Heart left ventricle (tissue), 16 donors: ENCODE results near the gene TLK1. TPM values are rescaled to one million over a fixed set of nuclear protein-coding genes. Genes with fewer than 3 reads are reported as not detected.

Experiments used
- ATAC-seq, 4 donors: fragments of 200-7000 bp; cut with Tn5 transposase; one replicate each; pipeline ENCODE4 v1.9.1; 2020 to 2022; ENCODE audit warnings: moderate library complexity in 4 of 4, mild to moderate bottlenecking in 3 of 4, moderate number of reproducible peaks in 1 of 4
- DNase-seq, 5 donors: peaks; one replicate each; pipeline ENCODE4 v3.0.0-alpha.2; 2020
- H3K27ac ChIP-seq, 12 donors: fragments of 200-600 bp; sonication (generic) in 4 of 12; one replicate each; pipeline versions ENCODE4 v1.5.0 to v1.8.0; 2016 to 2022; ENCODE audit warnings: mild to moderate bottlenecking in 2 of 12
- H3K27me3 ChIP-seq, 9 donors: fragments of 200-600 bp; sonication (generic) in 2 of 9; one replicate each; pipeline versions ENCODE4 v1.5.1 to v1.8.0; 2016 to 2022; ENCODE audit warnings: mild to moderate bottlenecking in 3 of 9
- H3K36me3 ChIP-seq, 9 donors: fragments of 200-600 bp; sonication (generic) in 2 of 9; one replicate each; pipeline versions ENCODE4 v1.5.0 to v1.8.0; 2018 to 2022; ENCODE audit warnings: mild to moderate bottlenecking in 2 of 9
- H3K4me1 ChIP-seq, 12 donors: fragments of 200-600 bp; sonication (generic) in 4 of 12; one replicate each; pipeline versions ENCODE4 v1.5.0 to v1.8.0; 2016 to 2022; ENCODE audit warnings: mild to moderate bottlenecking in 3 of 12
- H3K4me3 ChIP-seq, 12 donors: fragments of 200-600 bp; sonication (generic) in 4 of 12; one replicate each; pipeline versions ENCODE4 v1.5.0 to v1.8.0; 2017 to 2022; ENCODE audit warnings: mild to moderate bottlenecking in 9 of 12, moderate library complexity in 4 of 12
- H3K9me3 ChIP-seq, 12 donors: fragments of 200-600 bp; sonication (generic) in 4 of 12; one replicate each; pipeline versions ENCODE4 v1.5.0 to v1.8.0; 2016 to 2022; ENCODE audit warnings: mild to moderate bottlenecking in 1 of 12
- POLR2A ChIP-seq, 2 donors: fragments of 450-650 bp; IDR thresholded peaks; one replicate each; pipeline ENCODE4 v1.6.1; 2017; ENCODE audit warnings: antibody characterized with exemption in 2 of 2, mild to moderate bottlenecking in 2 of 2, moderate library complexity in 2 of 2
- WGBS, 4 donors: extraction: QIAGEN DNeasy Blood & Tissue Kit in 2 of 4; methylation state at CpG; one replicate each; pipeline versions ENCODE4 v1.1.5 to v1.1.7; 2013 to 2018; 5-methylcytosine and 5-hydroxymethylcytosine counted together
- intact Hi-C, 10 donors: fragments of 100-400 bp; cut with DNase I; formaldehyde crosslinking; loops; one replicate each; pipeline versions ENCODE4 v1.11.1 to v1.14.2; 2022
- polyA plus RNA-seq, 2 donors: library from polyadenylated mRNA; stranded (reverse); fragments of 200-250 nt; gene quantifications; one replicate each; pipeline ENCODE4 v1.2.3, GENCODE V29; 2013
- total RNA-seq, 9 donors: library from RNA; depleted of rRNA in 2 of 9; stranded (reverse); fragments of >200 nt in 2 of 9; fragmentation: NEBNext Ultra II Directional in 3 of 9; extraction: Animal tissue kit (Norgen Biotek cat#: 25700) in 3 of 9; gene quantifications; one replicate each; pipeline versions ENCODE4 v1.1.0 to v1.2.4, GENCODE V29; 2016 to 2023
- TF ChIP-seq, protein P1 (sequence below), 12 donors: fragments of 200-600 bp; sonication (generic) in 4 of 12; IDR thresholded peaks; one replicate each; pipeline versions ENCODE4 v1.5.0 to v1.8.0; 2018 to 2022; ENCODE audit warnings: antibody characterized with exemption in 12 of 12, mild to moderate bottlenecking in 5 of 12
- donor health status: ischemic (EF 13 %, LVEDD 7.1; RV severe dilation, severe dysfunction).
- donor health status: healthy with polysubstance abuse.
- donor health status: DM: no; HTN: yes; CAD: no.
- donor health status: DM: no; HTN: no; CAD: no.
- donor health status: ischemic (EF 25% LVEDD 6.9; RV normal size, moderate dysfunction).
- donor health status: ischemic (EF 25% LVEDD 5.7; RV mildly dilated, moderate dysfunction).
- donor health status: healthy.
- donor health status: DM: yes; HTN: yes; CAD: no.
- donor health status: ischemic (EF 35%, LVEDD 5.7; RV mildly dilated, moderate dysfunction).
- donor health status: nonischemic (EF 11% LVEDD 7.7; RV severe dilation, severe dysfunction).
- donor health status: DM: yes; HTN: yes; CAD: no.
- donor health status: PGD.
- donor health status: ischemic (EF 29% LVEDD 5.4; RV normal size, mild dysfunction).
- donor health status: nonischemic (EF 23%, LVEDD 6.1; RV moderate dilation, normal function).

TLK1 gene
- total and polyA plus RNA-seq, 11 donors, result 7.2 to 41.4 (median 26.8) TPM

DNA sequence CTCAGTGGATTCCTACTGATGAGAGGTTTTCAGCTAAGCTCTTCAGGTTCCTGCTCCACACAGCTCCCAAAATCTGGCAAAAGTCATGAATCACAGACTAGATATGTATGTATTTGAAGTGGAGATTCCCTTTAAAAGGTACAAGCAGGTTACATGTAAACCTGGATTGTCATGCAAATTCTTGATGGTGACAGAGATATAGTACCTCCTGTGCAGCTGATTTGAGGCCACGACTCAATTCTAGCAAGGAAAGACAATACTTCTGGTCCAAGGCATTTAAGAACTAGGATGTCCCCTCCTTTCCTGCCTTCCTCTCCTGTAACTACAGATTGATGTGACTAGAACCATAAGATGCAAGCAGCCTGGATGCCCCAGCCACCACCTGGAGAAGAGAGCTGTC lies 176.6 kb downstream of the TLK1 start:
- H3K4me3 ChIP-seq, result no peak overlapping the region
- peaks cover 0 to 14% (median 0%) of the 10 kb centered on the region in 9 donors for H3K36me3 ChIP-seq
- DNase-seq (no peak), ATAC-seq (no peak)
- TF ChIP-seq POLR2A (IDR thresholded peaks at IDR 0.05), result no peak
- TF ChIP-seq, protein P1, sequence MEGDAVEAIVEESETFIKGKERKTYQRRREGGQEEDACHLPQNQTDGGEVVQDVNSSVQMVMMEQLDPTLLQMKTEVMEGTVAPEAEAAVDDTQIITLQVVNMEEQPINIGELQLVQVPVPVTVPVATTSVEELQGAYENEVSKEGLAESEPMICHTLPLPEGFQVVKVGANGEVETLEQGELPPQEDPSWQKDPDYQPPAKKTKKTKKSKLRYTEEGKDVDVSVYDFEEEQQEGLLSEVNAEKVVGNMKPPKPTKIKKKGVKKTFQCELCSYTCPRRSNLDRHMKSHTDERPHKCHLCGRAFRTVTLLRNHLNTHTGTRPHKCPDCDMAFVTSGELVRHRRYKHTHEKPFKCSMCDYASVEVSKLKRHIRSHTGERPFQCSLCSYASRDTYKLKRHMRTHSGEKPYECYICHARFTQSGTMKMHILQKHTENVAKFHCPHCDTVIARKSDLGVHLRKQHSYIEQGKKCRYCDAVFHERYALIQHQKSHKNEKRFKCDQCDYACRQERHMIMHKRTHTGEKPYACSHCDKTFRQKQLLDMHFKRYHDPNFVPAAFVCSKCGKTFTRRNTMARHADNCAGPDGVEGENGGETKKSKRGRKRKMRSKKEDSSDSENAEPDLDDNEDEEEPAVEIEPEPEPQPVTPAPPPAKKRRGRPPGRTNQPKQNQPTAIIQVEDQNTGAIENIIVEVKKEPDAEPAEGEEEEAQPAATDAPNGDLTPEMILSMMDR (IDR thresholded peaks at IDR 0.05), result no peak
- H3K27me3 ChIP-seq, result no peaks in the 10 kb centered on the region
- no peak overlapping the region for H3K27ac ChIP-seq
- H3K4me1 ChIP-seq, result no peaks in the 10 kb centered on the region
- intact Hi-C loops, result no loop called here
- 38 to 63% (median 46%) methylated on average over 1 of the region's 1 CpG for WGBS, 4 donors
- no peaks in the 10 kb centered on the region for H3K9me3 ChIP-seq

DNA sequence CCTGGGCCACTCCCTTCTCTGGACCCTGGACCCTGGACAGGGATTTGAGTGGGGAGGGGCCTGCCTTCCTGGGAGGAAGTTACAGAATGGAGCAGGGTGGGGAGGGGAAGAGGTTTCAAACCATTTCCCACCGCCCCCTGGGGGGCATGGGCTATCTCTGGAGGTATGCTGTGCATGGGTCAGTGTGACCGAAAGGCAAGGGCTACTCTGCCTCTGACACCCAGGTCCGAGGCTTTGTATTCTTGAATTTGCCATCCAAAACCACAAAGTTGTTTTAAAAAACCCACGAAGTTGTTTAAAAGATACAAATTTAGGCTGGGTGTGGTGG lies 184.8 kb downstream of the TLK1 start:
- WGBS, 4 donors, result 88 to 96% (median 91%) methylated on average over 4 of the region's 4 CpGs
- no peaks in the 10 kb centered on the region for H3K27me3 ChIP-seq
- TF ChIP-seq, protein P1 (IDR thresholded peaks at IDR 0.05), result no peak
- TF ChIP-seq POLR2A (IDR thresholded peaks at IDR 0.05), result no peak
- no peaks in the 10 kb centered on the region for H3K36me3 ChIP-seq
- peaks cover 0 to 16% (median 6%) of the 10 kb centered on the region in 12 donors for H3K4me1 ChIP-seq
- no peak overlapping the region for H3K4me3 ChIP-seq
- intact Hi-C loops, result loop anchor here in 1 of 10 donors (10.0 kb wide), 1 partner anchor 109 kb away; no protein-coding TSS in a partner anchor
- ATAC-seq (no peak), DNase-seq (no peak)
- no peak overlapping the region for H3K27ac ChIP-seq
- H3K9me3 ChIP-seq, result no peaks in the 10 kb centered on the region

DNA sequence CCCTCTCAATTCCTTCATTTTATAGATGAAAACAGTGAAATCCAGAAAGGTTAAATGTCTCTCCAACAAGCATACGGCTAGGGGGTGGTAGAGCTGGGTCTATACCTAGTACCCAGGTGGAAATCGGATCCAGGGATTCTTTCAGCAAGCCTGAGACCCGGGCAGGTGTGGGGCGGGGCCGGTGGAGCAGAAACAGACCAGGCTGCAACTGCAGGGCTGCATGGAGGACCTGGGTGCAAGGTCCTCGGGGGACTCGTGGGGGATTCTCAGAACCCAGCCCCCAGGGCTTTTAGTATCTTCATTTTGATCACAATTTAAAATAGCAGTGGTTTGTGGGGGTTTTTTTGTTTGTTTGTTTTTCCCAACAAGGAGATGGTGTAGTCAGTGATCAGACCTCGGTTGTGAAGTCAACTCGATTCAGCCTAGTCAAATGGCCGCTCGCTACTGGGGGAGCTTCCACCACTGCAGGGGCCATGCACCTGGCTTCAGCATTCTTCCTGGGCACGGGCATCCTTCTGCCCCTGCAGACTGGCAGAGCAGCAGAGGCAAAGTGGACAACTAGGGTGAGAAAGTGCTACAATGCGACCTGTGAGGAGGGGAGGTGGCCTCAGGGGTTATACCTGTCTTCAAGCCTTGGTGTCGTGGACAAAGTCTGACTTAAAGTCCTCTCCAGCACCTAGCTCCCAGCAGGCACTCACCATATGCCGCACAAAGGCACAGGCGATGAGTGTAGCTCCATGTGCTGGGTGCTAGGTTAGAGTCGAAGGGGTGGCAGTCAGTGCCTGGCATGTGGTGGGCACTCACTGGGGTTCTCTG lies 185.4 kb downstream of the TLK1 start:
- ATAC-seq (no peak), DNase-seq (no peak)
- 88 to 93% (median 91%) methylated on average over 16 to 17 of the region's 17 CpGs for WGBS, 4 donors
- Histone ChIP-seq H3K27ac (no peak overlapping the region), H3K4me3 (no peak overlapping the region), H3K36me3 (no peaks in the 10 kb centered on the region), H3K4me1 (peaks cover 0 to 16% (median 6%) of the 10 kb centered on the region in 12 donors), H3K27me3 (no peaks in the 10 kb centered on the region), H3K9me3 (no peaks in the 10 kb centered on the region)
- intact Hi-C loops, result loop anchor here in 1 of 10 donors (10.0 kb wide), 1 partner anchor 109 kb away; no protein-coding TSS in a partner anchor
- no peak for TF ChIP-seq POLR2A (IDR thresholded peaks at IDR 0.05)
- TF ChIP-seq, protein P1 (IDR thresholded peaks at IDR 0.05), result no peak

DNA sequence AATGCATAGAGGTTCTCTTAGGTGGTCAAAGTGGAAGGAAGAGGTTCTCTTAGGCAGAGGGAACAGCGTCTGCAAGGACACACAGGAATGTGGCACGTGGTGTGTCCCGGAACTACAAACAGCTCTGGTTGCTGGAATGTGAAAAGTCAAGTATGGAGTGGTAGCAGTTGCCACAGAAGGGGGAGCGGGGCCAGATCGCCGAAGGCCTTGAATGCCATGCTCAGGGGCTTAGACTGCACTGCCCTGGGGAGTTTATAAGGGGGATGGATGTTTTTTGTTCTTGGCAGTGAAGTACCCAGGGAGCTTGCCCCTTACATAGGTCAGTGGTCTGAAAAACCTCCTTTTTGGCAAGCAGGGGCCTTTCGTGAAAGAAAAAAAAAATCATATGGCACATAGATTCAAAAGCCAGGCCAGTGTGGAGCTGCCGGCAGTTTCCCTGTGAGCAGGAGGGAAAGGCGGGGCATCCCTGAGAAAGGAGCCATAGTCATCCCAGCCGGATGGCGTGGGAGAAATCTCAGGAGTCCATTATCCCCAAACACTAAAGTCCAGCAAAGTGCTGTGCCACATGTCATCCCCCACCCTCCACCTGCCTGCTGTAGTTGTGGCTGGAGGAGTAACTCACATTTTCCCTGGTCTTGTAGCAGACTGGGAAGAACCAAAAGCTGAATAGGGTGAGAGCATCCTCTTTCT lies 186.2 kb downstream of the TLK1 start:
- peaks cover 0 to 16% (median 6%) of the 10 kb centered on the region in 12 donors for H3K4me1 ChIP-seq
- H3K27ac ChIP-seq, result peak overlapping the region in 5 of 12 donors; percentile 71 to 89 (median 83)
- intact Hi-C loops, result loop anchor here (5.0 to 10.0 kb wide), 7 partner anchors 110 to 458 kb away; partner anchors contain the start of genes DCAF17 (in 4 of the 10), METTL8 (in 4 of the 10) and TLK1 (in 4 of the 10)
- H3K27me3 ChIP-seq, result no peaks in the 10 kb centered on the region
- no peak for DNase-seq
- ATAC-seq, result peak in 2 of 4 donors; percentile 2 to 3
- 69 to 79% (median 71%) methylated on average over 11 of the region's 11 CpGs for WGBS, 4 donors
- H3K9me3 ChIP-seq, result no peaks in the 10 kb centered on the region
- no peaks in the 10 kb centered on the region for H3K36me3 ChIP-seq
- TF ChIP-seq, protein P1 (IDR thresholded peaks at IDR 0.05), result no peak
- no peak for TF ChIP-seq POLR2A (IDR thresholded peaks at IDR 0.05)
- H3K4me3 ChIP-seq, result peak overlapping the region in 11 of 12 donors; percentile 48 to 96 (median 74)
